ENCODE measurements around the gene ADK.
"Not testable (repeated sequence)": the region's sequence is repeated elsewhere in the genome, so short reads cannot be mapped to it uniquely, and the experiment has no call there.

The ADK gene

GRCh38 chr10:74244807-74245206 is 93.8 kb downstream of the ADK start:
- no peak for DNase-seq

- DNase-seq: no peak
Measured at GRCh38 chr10:74246495-74246894, 95.5 kb downstream of the ADK start.

GRCh38 chr10:74249865-74250264 is 98.8 kb downstream of the ADK start:
- DNase-seq: no peak

GRCh38 chr10:74255214-74255613 is 104.2 kb downstream of the ADK start:
- DNase-seq: no peak

DNA sequence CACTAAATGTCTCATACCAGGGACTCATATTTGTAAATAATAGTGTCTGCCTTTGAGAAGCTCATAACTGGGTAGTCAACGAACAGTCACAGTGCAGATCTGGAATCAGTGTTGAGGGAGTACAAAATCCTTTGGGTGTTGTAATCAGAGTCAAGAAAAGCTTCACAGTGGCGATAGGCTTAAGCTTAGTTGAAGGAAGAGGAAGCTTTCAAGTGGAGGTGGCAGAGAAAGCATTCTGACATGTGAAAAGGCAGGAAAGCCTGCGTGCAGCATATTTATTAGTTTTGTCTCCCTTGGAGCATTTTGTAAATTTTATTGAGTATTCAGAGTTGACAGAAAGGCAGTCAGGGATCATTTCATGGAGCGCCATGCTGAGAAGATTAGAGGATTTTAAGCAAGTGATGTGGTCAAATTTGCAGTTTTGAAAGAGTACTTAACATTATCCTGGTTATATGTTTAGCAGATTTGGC is 104.9 kb downstream of the ADK start:
- no peak for DNase-seq

DNA sequence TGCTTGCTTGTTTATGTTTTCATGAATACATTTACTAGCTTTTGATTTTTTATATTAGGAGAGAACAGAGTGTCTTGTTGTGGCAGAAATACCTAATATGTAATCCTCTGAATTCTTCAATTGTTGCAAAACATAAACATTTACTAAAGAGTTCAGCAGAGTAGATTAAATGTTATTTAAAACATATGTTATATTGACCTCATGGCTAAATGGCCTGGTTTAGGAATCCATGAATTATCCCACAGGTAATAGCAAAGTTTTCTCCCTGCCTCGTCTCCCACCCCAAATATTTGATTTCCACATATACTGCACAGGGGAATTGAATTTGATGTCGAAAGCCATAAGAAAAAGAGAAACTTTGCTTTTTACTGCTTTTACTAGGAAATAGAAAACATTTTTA is 111.8 kb downstream of the ADK start:
- DNase-seq: no peak

DNA sequence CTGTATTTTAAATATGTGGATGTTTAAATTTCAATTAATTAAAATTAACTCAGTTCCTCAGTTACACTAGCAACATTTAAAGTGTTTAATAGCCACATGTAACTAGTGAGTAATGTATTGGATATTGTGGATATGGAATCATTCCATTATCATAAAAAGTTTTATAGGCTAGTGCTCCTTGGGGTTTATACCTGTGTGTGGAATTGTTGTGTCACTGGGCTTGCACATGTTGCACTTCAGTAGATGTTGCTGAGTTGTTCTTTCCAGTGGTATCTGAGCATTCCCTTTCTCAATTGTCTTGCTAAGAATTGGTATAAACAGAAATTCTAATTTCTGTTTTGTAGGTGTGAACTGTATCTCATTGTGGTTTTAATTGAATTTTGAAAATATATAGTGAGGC is 113.0 kb downstream of the ADK start:
- DNase-seq: no peak

DNA sequence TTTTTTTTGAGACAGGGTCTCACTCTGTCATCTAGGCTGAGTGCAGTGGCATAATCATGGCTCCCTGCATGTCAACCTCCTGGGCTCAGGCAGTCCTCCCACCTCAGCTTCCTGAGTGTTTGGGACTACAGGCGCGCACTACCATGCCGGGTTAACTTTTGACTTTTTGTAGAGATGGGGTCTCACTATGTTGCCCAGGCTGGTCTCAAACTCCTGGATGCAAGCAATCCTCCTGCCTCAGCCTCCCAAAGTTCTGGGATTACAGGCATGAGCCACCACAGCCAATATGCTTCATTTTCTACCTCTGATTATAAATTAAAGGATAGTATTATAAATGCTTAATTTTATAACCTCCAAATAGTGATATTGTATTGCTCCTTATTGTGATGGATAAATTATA is 121.3 kb downstream of the ADK start:
- no peak for DNase-seq

GRCh38 chr10:74275755-74276290 is 124.8 kb downstream of the ADK start:
- no peak for DNase-seq

DNA sequence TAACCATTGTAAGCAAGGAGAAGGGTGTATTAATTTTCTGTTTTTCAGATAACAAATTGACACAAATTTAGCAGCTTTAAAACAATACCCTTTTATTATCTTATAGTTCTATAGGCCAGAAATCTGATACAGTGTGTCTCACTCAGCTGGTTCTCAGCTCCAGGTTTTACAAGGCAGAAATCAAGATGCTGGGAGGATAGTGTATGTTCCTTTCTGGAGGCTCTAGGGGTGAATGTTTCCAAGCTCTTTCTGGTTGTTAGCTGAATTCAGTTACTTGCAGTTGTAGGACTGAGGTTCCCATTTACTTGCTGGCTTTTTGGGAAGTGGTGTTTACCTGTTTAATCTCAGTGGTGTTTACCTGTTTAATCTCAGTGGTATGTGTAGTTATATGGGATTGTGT is 125.4 kb downstream of the ADK start:
- no peak for DNase-seq

GRCh38 chr10:74282151-74282847 is 131.3 kb downstream of the ADK start:
- no peak for DNase-seq

DNA sequence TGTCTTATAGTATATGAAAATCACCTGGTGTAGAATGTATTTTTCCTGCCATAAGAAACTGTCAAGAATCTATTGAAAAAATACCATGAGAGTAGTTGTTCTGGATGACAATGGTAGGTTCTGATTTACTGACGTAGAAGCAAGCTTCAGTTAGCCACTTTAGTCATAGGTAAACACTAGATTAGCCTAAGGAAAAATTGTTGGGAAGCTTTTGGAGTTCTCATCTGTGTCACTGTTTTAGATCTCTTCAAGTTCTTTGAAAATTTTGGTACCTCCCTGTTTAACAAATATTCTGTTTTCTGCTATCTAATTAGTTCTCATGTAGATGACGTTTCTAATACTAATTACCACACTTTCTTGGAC is 131.8 kb downstream of the ADK start:
- no peak for DNase-seq

- DNase-seq: no peak
Measured at GRCh38 chr10:74289188-74289587, 138.2 kb downstream of the ADK start.

- DNase-seq: no peak
Measured at GRCh38 chr10:74289951-74290350, 138.9 kb downstream of the ADK start.

GRCh38 chr10:74290708-74291107 is 139.7 kb downstream of the ADK start:
- DNase-seq: no peak

DNA sequence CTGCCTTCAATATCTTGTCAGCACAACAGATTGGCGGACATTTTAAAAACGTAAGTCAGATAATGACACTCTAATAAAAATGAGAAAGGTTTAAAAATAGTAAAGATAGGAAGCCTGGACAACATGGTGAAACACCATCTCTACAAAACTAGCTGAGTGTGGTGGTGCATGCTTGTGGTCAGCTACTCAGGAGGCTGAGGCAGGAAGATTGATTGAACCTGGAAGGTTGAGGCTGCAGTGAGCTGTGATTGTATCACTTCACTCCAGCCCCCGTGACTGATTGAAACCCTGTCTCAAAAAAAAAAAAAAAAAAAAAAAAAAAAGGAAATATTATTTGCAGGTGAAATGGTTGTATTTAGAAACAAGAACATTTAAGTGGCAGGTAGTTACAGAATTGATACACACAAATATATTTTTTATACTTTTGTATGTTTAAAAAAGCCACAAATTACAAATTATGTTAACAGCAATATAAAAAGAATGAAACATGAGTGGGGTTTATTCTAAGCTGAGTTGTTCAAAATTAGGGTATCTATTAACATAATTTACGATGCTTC is 141.9 kb downstream of the ADK start:
- DNase-seq: no peak

- no peak for DNase-seq
Measured at GRCh38 chr10:74293686-74294371, 142.8 kb downstream of the ADK start.

DNA sequence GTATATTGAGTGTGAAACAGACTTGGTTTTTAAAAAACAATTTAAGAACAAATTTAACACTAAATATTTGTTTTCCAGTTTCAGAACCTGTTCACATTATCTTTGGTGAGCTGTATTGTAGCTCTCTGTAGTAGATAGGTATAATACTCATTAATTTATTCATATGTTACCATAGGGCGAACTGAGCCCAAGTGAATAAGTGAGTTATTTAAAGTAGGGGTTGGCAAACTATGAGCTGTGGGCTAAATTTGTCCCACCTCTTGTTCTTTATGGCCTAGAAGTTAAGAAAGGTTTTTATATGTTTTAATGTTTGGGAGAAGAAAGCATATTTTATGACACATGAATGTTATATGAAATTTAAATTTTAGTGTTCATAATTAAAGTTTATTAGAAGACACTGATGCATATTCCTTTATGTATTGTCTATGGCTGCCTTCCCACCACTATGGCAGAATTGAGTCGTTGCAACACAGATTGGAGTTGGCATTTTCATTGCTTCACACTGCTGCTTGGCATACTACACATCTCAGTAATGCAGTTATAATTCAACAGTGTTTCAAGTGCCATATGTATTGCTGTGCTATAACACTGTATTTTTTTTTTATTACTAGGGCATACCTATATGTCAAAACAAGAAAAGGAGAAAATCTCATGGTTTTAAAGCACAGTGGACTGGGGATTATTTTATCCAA is 146.5 kb downstream of the ADK start:
- DNase-seq: no peak

- not testable (repeated sequence) for DNase-seq
Measured at GRCh38 chr10:74300074-74300621, 149.1 kb downstream of the ADK start.

GRCh38 chr10:74300666-74301065 is 149.6 kb downstream of the ADK start:
- no peak for DNase-seq

DNA sequence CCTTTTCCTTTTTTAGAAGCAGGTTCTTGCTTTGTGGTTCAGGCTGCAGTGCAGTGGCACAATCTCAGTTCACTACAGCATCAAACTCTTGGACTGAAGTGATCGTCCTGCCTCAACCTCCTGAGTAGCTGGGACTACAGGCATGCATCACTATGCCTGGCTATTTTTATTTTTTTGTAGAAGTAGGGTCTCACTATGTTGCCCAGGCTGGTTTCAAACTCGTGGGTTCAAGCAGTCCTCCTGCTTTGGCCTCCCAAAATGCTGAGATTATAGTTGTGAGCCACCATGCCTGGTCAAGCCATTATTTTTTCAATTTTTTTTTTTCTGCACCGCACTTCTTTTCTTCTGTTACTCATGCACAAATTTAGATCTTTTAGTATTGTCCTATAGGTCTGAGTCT is 154.7 kb downstream of the ADK start:
- DNase-seq: no peak

DNA sequence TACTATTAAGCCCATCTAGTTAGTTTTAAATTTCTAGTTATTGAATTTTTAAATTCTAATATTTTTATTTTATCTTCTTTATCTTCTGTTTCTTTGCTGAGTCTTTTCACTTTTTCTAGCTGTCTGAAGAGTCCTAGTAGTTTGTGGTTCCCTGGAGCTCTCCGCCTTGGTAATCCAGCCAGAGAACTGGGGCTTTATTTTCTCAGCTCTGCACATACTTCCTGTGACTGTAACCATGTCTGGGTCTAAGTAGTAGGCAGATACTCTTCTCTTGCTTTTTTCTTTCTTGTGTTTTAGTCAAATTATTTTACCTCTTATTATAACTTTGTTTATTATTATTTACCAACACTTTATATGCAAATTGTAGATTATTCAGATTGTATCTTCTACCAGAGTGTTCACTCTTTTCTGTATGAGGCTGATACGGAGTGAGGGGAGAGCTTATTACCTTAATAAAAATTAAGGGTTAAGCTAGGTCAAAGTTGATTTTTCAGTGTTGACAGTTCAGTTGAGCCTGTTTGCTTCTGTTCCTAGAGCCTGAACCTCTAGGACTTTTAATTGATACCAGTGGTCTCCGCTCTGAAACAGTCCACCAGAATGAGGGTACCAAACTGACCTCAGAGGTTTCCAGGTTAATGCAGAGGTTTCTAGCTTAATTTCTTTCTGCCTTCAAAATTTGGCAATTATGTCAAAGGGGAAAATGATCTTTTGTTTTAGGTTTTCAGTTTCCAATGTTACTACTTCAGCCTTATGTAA is 155.4 kb downstream of the ADK start:
- no peak for DNase-seq
